ENCODE measurements around the gene PLEKHO2. TPM values are rescaled to one million over a fixed set of nuclear protein-coding genes. Genes with fewer than 3 reads are reported as not detected.
A peak's percentile ranks its signal among the peaks of the same experiment; 100 is the strongest.

Gene PLEKHO2
- total and polyA plus RNA-seq, 10 of the 15 experiments (the other 5 are each of a cell fraction or from before 2014, with no cell fraction given), result 1.4 to 25.6 (median 20.5) TPM

- TF ChIP-seq NFYA (IDR thresholded peaks at IDR 0.05; ENCODE audit: borderline replicate concordance, low read depth, low read length), result no peak
- TF ChIP-seq ZNF384 (IDR thresholded peaks at IDR 0.05; ENCODE audit: borderline replicate concordance, low read depth, low read length), result no peak
- TF ChIP-seq JUNB (IDR thresholded peaks at IDR 0.05), result no peak
- no peak for TF ChIP-seq CEBPZ (IDR thresholded peaks at IDR 0.05; ENCODE audit: low read depth, low read length)
- TF ChIP-seq NR2C2 (IDR thresholded peaks at IDR 0.05; ENCODE audit: borderline replicate concordance, control insufficient read depth, insufficient read length, low read depth), result no peak
- TF ChIP-seq CEBPB (IDR thresholded peaks at IDR 0.05; ENCODE audit: borderline replicate concordance in 1 of 2, low read depth in 2 of 2, low read length in 2 of 2), result no peak
- TF ChIP-seq HDAC2 (IDR thresholded peaks at IDR 0.05), result no peak
- TF ChIP-seq ZNF207 (IDR thresholded peaks at IDR 0.05; ENCODE audit: borderline replicate concordance), result no peak
- TF ChIP-seq MTA2 (IDR thresholded peaks at IDR 0.05; ENCODE audit: low read depth), result peak; percentile 42
- TF ChIP-seq NKRF (conservative IDR thresholded peaks at IDR 0.05), result no peak
- peak; percentile 82 for TF ChIP-seq RUNX3 (IDR thresholded peaks at IDR 0.05; ENCODE audit: low read length)
- peak; percentile 69; the same call in 1 of the 2 replicates for TF ChIP-seq PKNOX1 (IDR thresholded peaks at IDR 0.05)
- no peak for TF ChIP-seq ZNF217 (IDR thresholded peaks at IDR 0.05)
- peak; percentile 0; the same call in 1 of the 2 replicates for TF ChIP-seq MLLT1 (IDR thresholded peaks at IDR 0.05)
- TF ChIP-seq MAX (IDR thresholded peaks at IDR 0.05; ENCODE audit: low read depth, low read length), result no peak
- no peak for TF ChIP-seq STAT3 (IDR thresholded peaks at IDR 0.05; ENCODE audit: low read depth, low read length)
- TF ChIP-seq CREM (IDR thresholded peaks at IDR 0.05; ENCODE audit: low read depth), result peak; percentile 41; the same call in 1 of the 2 replicates
- TF ChIP-seq ZBTB11 (CRISPR knock-in tag; IDR thresholded peaks at IDR 0.05), result no peak
Measured at GRCh38 chr15:64883100-64883581, 41.4 kb downstream of the PLEKHO2 start (continued).
